ENCODE measurements around the gene FNDC11.

The FNDC11 gene

GRCh38 chr20:63598479-63599395 is 44.8 kb downstream of the FNDC11 start:
- DNase-seq (ENCODE audit: low read depth in 2 of 2), result no peak

GRCh38 chr20:63599396-63600050 is 45.6 kb downstream of the FNDC11 start:
- DNase-seq (ENCODE audit: low read depth in 2 of 2), result no peak

GRCh38 chr20:63601679-63602078 is 47.7 kb downstream of the FNDC11 start:
- DNase-seq (ENCODE audit: low read depth in 2 of 2), result peak in 1 of 2 donors; percentile 10

GRCh38 chr20:63602321-63602720 is 48.4 kb downstream of the FNDC11 start:
- DNase-seq (ENCODE audit: low read depth in 2 of 2), result no peak

All from stimulated activated CD8-positive, alpha-beta memory T cell treated with anti-CD3 and anti-CD28 coated beads, Interleukin-7, amount 100 ng/mL, for 4 hours (primary cell).